Measurements from ENCODE around the gene SUGCT.

SUGCT gene

GRCh38 chr7:40889539-40889938 lies 754.7 kb downstream of the SUGCT start:
- no peak for DNase-seq

- no peak for DNase-seq
These were observed 755.4 kb downstream of the SUGCT start for GRCh38 chr7:40890088-40890692.

GRCh38 chr7:40891232-40891631 lies 756.4 kb downstream of the SUGCT start:
- no peak for DNase-seq

GRCh38 chr7:40899151-40899550 lies 764.3 kb downstream of the SUGCT start:
- DNase-seq, result no peak

- no peak for DNase-seq
These were observed 765.1 kb downstream of the SUGCT start for GRCh38 chr7:40899636-40900507.

GRCh38 chr7:40903872-40904271 lies 769.1 kb downstream of the SUGCT start:
- DNase-seq, result no peak

- no peak for DNase-seq
These were observed 772.5 kb downstream of the SUGCT start for GRCh38 chr7:40907286-40907685.

- DNase-seq, result no peak
These were observed 774.7 kb downstream of the SUGCT start for GRCh38 chr7:40909346-40909980.

All from CD4-positive, alpha-beta T cell treated with Interleukin-4 for 4 hours (primary cell).